Measurements from ENCODE around the gene DIO1. TPM values are rescaled to one million over a fixed set of nuclear protein-coding genes. Genes with fewer than 3 reads are reported as not detected.

DIO1 gene
- total RNA-seq, 1 experiment from 2014 or later: not detected

DNA sequence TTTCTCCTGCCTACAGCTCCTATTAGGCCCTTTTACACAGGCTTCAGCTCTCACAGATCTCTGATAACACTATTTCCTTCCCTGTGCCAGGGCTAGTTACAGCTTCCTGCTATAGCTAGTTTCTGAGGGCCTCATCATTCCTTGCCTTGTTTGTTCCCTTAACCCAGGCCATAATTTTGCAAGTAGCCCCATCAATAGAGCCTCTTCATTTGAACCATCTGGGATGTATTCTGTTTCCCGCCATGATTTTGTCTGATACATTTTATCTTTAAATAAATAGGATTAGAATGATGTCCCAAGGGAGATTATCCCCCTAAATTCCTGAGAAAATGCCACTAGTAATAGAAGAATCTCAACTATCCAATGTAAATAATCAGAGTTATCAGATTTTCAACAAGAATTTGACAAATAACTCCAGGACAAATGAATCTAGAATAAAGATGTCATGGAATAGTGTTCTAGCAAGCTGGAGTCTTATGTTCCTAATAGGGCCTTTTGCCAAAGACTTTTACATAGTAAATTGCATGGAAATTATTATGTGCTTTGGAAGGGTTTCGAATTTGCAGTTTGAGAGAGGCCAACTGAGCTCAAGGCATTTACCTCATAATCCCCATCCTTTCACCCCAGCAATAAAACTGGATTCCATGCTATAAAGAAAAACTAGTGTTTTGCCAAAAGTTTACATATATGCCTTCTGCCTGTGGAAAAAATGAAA, 35.4 kb downstream of the DIO1 start:
- CTCF ChIA-PET: interaction anchor here (0.7 kb wide), 1 partner anchor 1918 kb away, joined by 4 read pairs; no protein-coding TSS in a partner anchor
- no peak for DNase-seq
- peaks cover 6% of the 10 kb centered on the region for H3K9me3 Mint-ChIP-seq (ENCODE audit: low read depth, unreplicated experiment)
- no peak overlapping the region for H3K4me3 Mint-ChIP-seq (ENCODE audit: low read depth, unreplicated experiment)
- TF ChIP-seq, protein P1, sequence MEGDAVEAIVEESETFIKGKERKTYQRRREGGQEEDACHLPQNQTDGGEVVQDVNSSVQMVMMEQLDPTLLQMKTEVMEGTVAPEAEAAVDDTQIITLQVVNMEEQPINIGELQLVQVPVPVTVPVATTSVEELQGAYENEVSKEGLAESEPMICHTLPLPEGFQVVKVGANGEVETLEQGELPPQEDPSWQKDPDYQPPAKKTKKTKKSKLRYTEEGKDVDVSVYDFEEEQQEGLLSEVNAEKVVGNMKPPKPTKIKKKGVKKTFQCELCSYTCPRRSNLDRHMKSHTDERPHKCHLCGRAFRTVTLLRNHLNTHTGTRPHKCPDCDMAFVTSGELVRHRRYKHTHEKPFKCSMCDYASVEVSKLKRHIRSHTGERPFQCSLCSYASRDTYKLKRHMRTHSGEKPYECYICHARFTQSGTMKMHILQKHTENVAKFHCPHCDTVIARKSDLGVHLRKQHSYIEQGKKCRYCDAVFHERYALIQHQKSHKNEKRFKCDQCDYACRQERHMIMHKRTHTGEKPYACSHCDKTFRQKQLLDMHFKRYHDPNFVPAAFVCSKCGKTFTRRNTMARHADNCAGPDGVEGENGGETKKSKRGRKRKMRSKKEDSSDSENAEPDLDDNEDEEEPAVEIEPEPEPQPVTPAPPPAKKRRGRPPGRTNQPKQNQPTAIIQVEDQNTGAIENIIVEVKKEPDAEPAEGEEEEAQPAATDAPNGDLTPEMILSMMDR (IDR thresholded peaks at IDR 0.05; ENCODE audit: unreplicated experiment): no peak
- H3K27ac Mint-ChIP-seq (ENCODE audit: unreplicated experiment): no peak overlapping the region
- BruUV-seq (replicated peaks): no TSS peak
- no peaks in the 10 kb centered on the region for H3K36me3 Mint-ChIP-seq (ENCODE audit: insufficient read depth, unreplicated experiment)
- no peaks in the 10 kb centered on the region for H3K27me3 Mint-ChIP-seq (ENCODE audit: unreplicated experiment)
- H3K4me1 Mint-ChIP-seq (ENCODE audit: low read depth, unreplicated experiment): no peaks in the 10 kb centered on the region
- intact Hi-C loops (cut with micrococcal nuclease; ENCODE audit: unreplicated experiment): no loop called here

- no TSS peak for BruUV-seq (replicated peaks)
- DNase-seq: no peak
- CTCF ChIA-PET: no interaction called here
- Mint-ChIP-seq H3K36me3 (ENCODE audit: insufficient read depth, unreplicated experiment) (no peaks in the 10 kb centered on the region), H3K27me3 (ENCODE audit: unreplicated experiment) (no peaks in the 10 kb centered on the region), H3K4me3 (ENCODE audit: low read depth, unreplicated experiment) (no peak overlapping the region), H3K27ac (ENCODE audit: unreplicated experiment) (no peak overlapping the region), H3K4me1 (ENCODE audit: low read depth, unreplicated experiment) (no peaks in the 10 kb centered on the region), H3K9me3 (ENCODE audit: low read depth, unreplicated experiment) (peaks cover 6% of the 10 kb centered on the region)
- intact Hi-C loops (cut with micrococcal nuclease; ENCODE audit: unreplicated experiment): no loop called here
- TF ChIP-seq, protein P1 (IDR thresholded peaks at IDR 0.05; ENCODE audit: unreplicated experiment): no peak
Observed at GRCh38 chr1:53930932-53931331, 36.9 kb downstream of the DIO1 start.

DNA sequence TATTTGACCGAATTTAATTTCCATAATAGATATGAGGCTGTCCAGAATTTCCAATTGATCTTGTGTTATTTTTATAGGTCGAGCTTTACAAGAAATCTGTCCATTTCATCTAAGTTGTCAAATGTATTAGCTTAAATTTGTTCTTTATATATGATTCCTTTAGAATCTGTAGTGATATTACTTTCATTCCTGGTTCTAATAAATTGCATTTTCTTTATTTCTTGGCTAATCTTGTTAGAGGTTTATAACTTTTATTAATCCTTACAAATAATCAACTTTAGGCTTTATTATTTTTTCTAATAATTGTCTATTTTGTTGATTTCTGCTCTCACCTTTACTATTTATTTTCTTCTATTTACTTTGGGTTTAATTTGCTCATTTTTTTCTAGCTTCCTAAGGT, 37.5 kb downstream of the DIO1 start:
- Mint-ChIP-seq H3K4me3 (ENCODE audit: low read depth, unreplicated experiment) (no peak overlapping the region), H3K4me1 (ENCODE audit: low read depth, unreplicated experiment) (no peaks in the 10 kb centered on the region), H3K36me3 (ENCODE audit: insufficient read depth, unreplicated experiment) (no peaks in the 10 kb centered on the region), H3K9me3 (ENCODE audit: low read depth, unreplicated experiment) (peaks cover 6% of the 10 kb centered on the region), H3K27ac (ENCODE audit: unreplicated experiment) (no peak overlapping the region), H3K27me3 (ENCODE audit: unreplicated experiment) (no peaks in the 10 kb centered on the region)
- no peak for DNase-seq
- CTCF ChIA-PET: interaction anchor here (1.7 kb wide), 1 partner anchor 14 kb away, joined by 3 read pairs; the partner anchor contains the start of gene IFT25
- BruUV-seq (replicated peaks): no TSS peak
- intact Hi-C loops (cut with micrococcal nuclease; ENCODE audit: unreplicated experiment): no loop called here
- TF ChIP-seq, protein P1 (IDR thresholded peaks at IDR 0.05; ENCODE audit: unreplicated experiment): no peak

- Mint-ChIP-seq H3K4me3 (ENCODE audit: low read depth, unreplicated experiment) (no peak overlapping the region), H3K9me3 (ENCODE audit: low read depth, unreplicated experiment) (peaks cover 6% of the 10 kb centered on the region), H3K4me1 (ENCODE audit: low read depth, unreplicated experiment) (no peaks in the 10 kb centered on the region), H3K27me3 (ENCODE audit: unreplicated experiment) (no peaks in the 10 kb centered on the region), H3K36me3 (ENCODE audit: insufficient read depth, unreplicated experiment) (no peaks in the 10 kb centered on the region), H3K27ac (ENCODE audit: unreplicated experiment) (no peak overlapping the region)
- intact Hi-C loops (cut with micrococcal nuclease; ENCODE audit: unreplicated experiment): no loop called here
- TF ChIP-seq, protein P1 (IDR thresholded peaks at IDR 0.05; ENCODE audit: unreplicated experiment): no peak
- BruUV-seq (replicated peaks): no TSS peak
- no peak for DNase-seq
- CTCF ChIA-PET: no interaction called here
Observed at GRCh38 chr1:53934170-53934765, 40.3 kb downstream of the DIO1 start.

Measured in Calu3 (cell line).